ENCODE data around the gene COL18A1.
A peak's percentile ranks its signal among the peaks of the same experiment; 100 is the strongest.

Gene COL18A1

GRCh38 chr21:45552696-45553391, 147.9 kb downstream of the COL18A1 start:
- ATAC-seq: no peak

GRCh38 chr21:45554477-45555175, 149.7 kb downstream of the COL18A1 start:
- TF ChIP-seq CREB5 (CRISPR knock-in tag; IDR thresholded peaks at IDR 0.05; ENCODE audit: low read depth) (no peak), ZC3H10 (CRISPR knock-in tag; IDR thresholded peaks at IDR 0.05) (no peak), PPARA (CRISPR knock-in tag; IDR thresholded peaks at IDR 0.05; ENCODE audit: borderline replicate concordance) (no peak), CSRNP3 (CRISPR knock-in tag; IDR thresholded peaks at IDR 0.05) (no peak), TOX (CRISPR knock-in tag; IDR thresholded peaks at IDR 0.05; ENCODE audit: borderline replicate concordance) (no peak), ZNF70 (CRISPR knock-in tag; IDR thresholded peaks at IDR 0.05) (no peak), ZNF8 (CRISPR knock-in tag; IDR thresholded peaks at IDR 0.05) (no peak), ISL1 (CRISPR knock-in tag; IDR thresholded peaks at IDR 0.05) (no peak), TSHZ2 (CRISPR knock-in tag; IDR thresholded peaks at IDR 0.05) (no peak), GLIS3 (CRISPR knock-in tag; IDR thresholded peaks at IDR 0.05) (no peak), TCF4 (CRISPR knock-in tag; IDR thresholded peaks at IDR 0.05; ENCODE audit: borderline replicate concordance) (no peak), ZFP30 (CRISPR knock-in tag; IDR thresholded peaks at IDR 0.05) (no peak), PATZ1 (CRISPR knock-in tag; IDR thresholded peaks at IDR 0.05; ENCODE audit: borderline replicate concordance) (no peak), ZNF565 (CRISPR knock-in tag; conservative IDR thresholded peaks at IDR 0.05; ENCODE audit: low read depth) (no peak), ESRRG (CRISPR knock-in tag; IDR thresholded peaks at IDR 0.05) (no peak), ZFP3 (CRISPR knock-in tag; IDR thresholded peaks at IDR 0.05) (no peak), POU6F1 (CRISPR knock-in tag; IDR thresholded peaks at IDR 0.05; ENCODE audit: borderline replicate concordance, low read depth) (no peak), OSR1 (CRISPR knock-in tag; IDR thresholded peaks at IDR 0.05) (no peak), RARB (CRISPR knock-in tag; IDR thresholded peaks at IDR 0.05) (no peak), SNAI2 (CRISPR knock-in tag; IDR thresholded peaks at IDR 0.05) (no peak)
- ATAC-seq: peak; percentile 61

More at GRCh38 chr21:45552696-45553391, 147.9 kb downstream of the COL18A1 start:
- TF ChIP-seq RARB (CRISPR knock-in tag; IDR thresholded peaks at IDR 0.05) (no peak), PPARA (CRISPR knock-in tag; IDR thresholded peaks at IDR 0.05; ENCODE audit: borderline replicate concordance) (no peak)

GRCh38 chr21:45555251-45555556, 150.2 kb downstream of the COL18A1 start:
- ATAC-seq: no peak
- TF ChIP-seq ZC3H10 (CRISPR knock-in tag; IDR thresholded peaks at IDR 0.05): no peak
- TF ChIP-seq BACH2 (CRISPR knock-in tag; IDR thresholded peaks at IDR 0.05; ENCODE audit: borderline replicate concordance): no peak
- TF ChIP-seq SNAI2 (CRISPR knock-in tag; IDR thresholded peaks at IDR 0.05): no peak
- no peak for TF ChIP-seq TCF4 (CRISPR knock-in tag; IDR thresholded peaks at IDR 0.05; ENCODE audit: borderline replicate concordance)
- TF ChIP-seq CSDC2 (CRISPR knock-in tag; IDR thresholded peaks at IDR 0.05): no peak
- no peak for TF ChIP-seq ESRRG (CRISPR knock-in tag; IDR thresholded peaks at IDR 0.05)
- TF ChIP-seq ZNF565 (CRISPR knock-in tag; conservative IDR thresholded peaks at IDR 0.05; ENCODE audit: low read depth): no peak
- TF ChIP-seq ZNF8 (CRISPR knock-in tag; IDR thresholded peaks at IDR 0.05): no peak
- no peak for TF ChIP-seq CSRNP3 (CRISPR knock-in tag; IDR thresholded peaks at IDR 0.05)
- TF ChIP-seq TOX (CRISPR knock-in tag; IDR thresholded peaks at IDR 0.05; ENCODE audit: borderline replicate concordance): no peak
- no peak for TF ChIP-seq PATZ1 (CRISPR knock-in tag; IDR thresholded peaks at IDR 0.05; ENCODE audit: borderline replicate concordance)
